A673 (cell line): ENCODE data around the gene ADAMTS14. TPM values are rescaled to one million over a fixed set of nuclear protein-coding genes. Genes with fewer than 3 reads are reported as not detected.

Experiments
- BruUV-seq: library from RNA; stranded (reverse); fragments of 400-500 nt; replicated peaks from 2 replicates; lab custom pipeline; 2021; lab: Mats Ljungman, UMichigan
- CTCF ChIA-PET: fragments of 300-600 bp; sonication (Branson Sonifier 250); formaldehyde crosslinking; loops from one replicate; lab custom pipeline; 2022; ENCODE audit warnings: antibody characterized with exemption; lab: Charles Lee
- POLR2A ChIA-PET: fragments of 300-600 bp; sonication (Branson Sonifier 250); formaldehyde crosslinking; loops from one replicate; lab custom pipeline; 2022; ENCODE audit warnings: antibody characterized with exemption; ENCODE audit not compliant: low non-redundant PET; lab: Charles Lee
- DNase-seq: peaks from one replicate; pipeline ENCODE4 v3.0.0-alpha.2; 2015; ENCODE audit warnings: low spot score
- H3K27ac ChIP-seq: fragments of 200-600 bp; sonication (generic); 2 replicates; pipeline ENCODE4 v1.5.1; 2016; ENCODE audit warnings: mixed run types, low read depth, mild to moderate bottlenecking, mixed read lengths, antibody characterized with exemption, low read length; ENCODE audit not compliant: poor library complexity, severe bottlenecking
- H3K27me3 ChIP-seq: fragments of 200-600 bp; sonication (generic); replicated peaks from 2 replicates; pipeline ENCODE4 v1.6.1; 2017; ENCODE audit warnings: mixed run types, low read depth, mild to moderate bottlenecking, mixed read lengths, antibody characterized with exemption, low read length; ENCODE audit not compliant: insufficient read depth, poor library complexity
- H3K36me3 ChIP-seq: fragments of 200-600 bp; sonication (generic); 2 replicates; pipeline ENCODE4 v1.6.1; 2016; ENCODE audit warnings: mixed run types, mild to moderate bottlenecking, mixed read lengths, antibody characterized with exemption, low read length; ENCODE audit not compliant: insufficient read depth, poor library complexity, severe bottlenecking
- H3K4me1 ChIP-seq: fragments of 200-600 bp; sonication (generic); 2 replicates; pipeline ENCODE4 v1.6.1; 2017; ENCODE audit warnings: mixed run types, mild to moderate bottlenecking, mixed read lengths, antibody characterized with exemption, low read length; ENCODE audit not compliant: insufficient read depth, poor library complexity, severe bottlenecking
- H3K4me3 ChIP-seq: fragments of 200-600 bp; sonication (generic); 2 replicates; pipeline ENCODE4 v1.5.1; 2016; ENCODE audit warnings: low read depth, mixed run types, mild to moderate bottlenecking, mixed read lengths, low read length; ENCODE audit not compliant: poor library complexity, severe bottlenecking
- H3K9me3 ChIP-seq: fragments of 200-600 bp; sonication (generic); 2 replicates; pipeline ENCODE4 v1.6.1; 2016; ENCODE audit warnings: mixed run types, low read depth, mild to moderate bottlenecking, mixed read lengths, antibody characterized with exemption, low read length; ENCODE audit not compliant: poor library complexity, severe bottlenecking
- CTCF ChIP-seq: fragments of 300-800, 200-600 bp; sonication (generic); conservative IDR thresholded peaks from 2 replicates; pipeline ENCODE4 v1.5.1; 2017; ENCODE audit warnings: low read depth, mild to moderate bottlenecking, antibody characterized with exemption, low read length, moderate library complexity, mixed read lengths
- EZH2 ChIP-seq: fragments of 200-600 bp; sonication (generic); IDR thresholded peaks from 2 replicates; pipeline ENCODE4 v1.6.1; 2017; ENCODE audit warnings: borderline replicate concordance, low read depth, mild to moderate bottlenecking, mixed read lengths, antibody characterized with exemption, low read length; ENCODE audit not compliant: poor library complexity, severe bottlenecking
- intact Hi-C: fragments of 100-400 bp; cut with micrococcal nuclease; formaldehyde crosslinking; loops from one replicate; pipeline ENCODE4 v1.10.0; 2022; ENCODE audit not compliant: unreplicated experiment
- total RNA-seq: library from RNA; stranded (reverse); gene quantifications from 2 replicates; pipeline ENCODE4 v1.2.3, GENCODE V29; 2021

The ADAMTS14 gene
- total RNA-seq, 1 experiment from 2014 or later, result 0.21 TPM

GRCh38 chr10:70685455-70685911, 13.2 kb downstream of the ADAMTS14 start:
- Histone ChIP-seq H3K27ac (no peak overlapping the region), H3K4me3 (no peak overlapping the region), H3K36me3 (no peaks in the 10 kb centered on the region), H3K9me3 (no peaks in the 10 kb centered on the region), H3K27me3 (no peaks in the 10 kb centered on the region), H3K4me1 (no peaks in the 10 kb centered on the region)
- ChIA-PET CTCF (no interaction called here), POLR2A (no interaction called here)
- DNase-seq, result no peak
- TF ChIP-seq EZH2 (no peak), CTCF (no peak)
- intact Hi-C loops, result no loop called here
- no TSS peak for BruUV-seq

- ChIA-PET POLR2A (no interaction called here), CTCF (no interaction called here)
- H3K9me3 ChIP-seq, result no peaks in the 10 kb centered on the region
- H3K4me3 ChIP-seq, result no peak overlapping the region
- DNase-seq, result no peak
- no peak overlapping the region for H3K27ac ChIP-seq
- H3K4me1 ChIP-seq, result no peaks in the 10 kb centered on the region
- BruUV-seq, result no TSS peak
- TF ChIP-seq EZH2 (no peak), CTCF (no peak)
- no peaks in the 10 kb centered on the region for H3K27me3 ChIP-seq
- intact Hi-C loops, result no loop called here
- H3K36me3 ChIP-seq, result no peaks in the 10 kb centered on the region
Observed at GRCh38 chr10:70688828-70689227, 16.5 kb downstream of the ADAMTS14 start.

GRCh38 chr10:70689661-70690060, 17.4 kb downstream of the ADAMTS14 start:
- ChIA-PET POLR2A (no interaction called here), CTCF (interaction anchor here (0.7 kb wide), 1 partner anchor 140 kb away, joined by 3 read pairs; no protein-coding TSS in a partner anchor)
- Histone ChIP-seq H3K27ac (no peak overlapping the region), H3K4me3 (no peak overlapping the region), H3K36me3 (no peaks in the 10 kb centered on the region), H3K27me3 (no peaks in the 10 kb centered on the region), H3K9me3 (no peaks in the 10 kb centered on the region), H3K4me1 (no peaks in the 10 kb centered on the region)
- DNase-seq, result no peak
- BruUV-seq, result no TSS peak
- TF ChIP-seq CTCF (no peak), EZH2 (no peak)
- intact Hi-C loops, result no loop called here
